ENCODE data around the gene STARD3. TPM values are rescaled to one million over a fixed set of nuclear protein-coding genes. Genes with fewer than 3 reads are reported as not detected.
"Not testable (repeated sequence)": the region's sequence is repeated elsewhere in the genome, so short reads cannot be mapped to it uniquely, and the experiment has no call there.

STARD3 gene
- 10 to 100 TPM; 24.3 to 49.8 (median 28.0) TPM for total RNA-seq
- long read RNA-seq, partial matches to known transcripts = 0 of 4 reads
- long read RNA-seq, other reads (novel, unspliced or antisense) = 1 of 4 reads

DNA sequence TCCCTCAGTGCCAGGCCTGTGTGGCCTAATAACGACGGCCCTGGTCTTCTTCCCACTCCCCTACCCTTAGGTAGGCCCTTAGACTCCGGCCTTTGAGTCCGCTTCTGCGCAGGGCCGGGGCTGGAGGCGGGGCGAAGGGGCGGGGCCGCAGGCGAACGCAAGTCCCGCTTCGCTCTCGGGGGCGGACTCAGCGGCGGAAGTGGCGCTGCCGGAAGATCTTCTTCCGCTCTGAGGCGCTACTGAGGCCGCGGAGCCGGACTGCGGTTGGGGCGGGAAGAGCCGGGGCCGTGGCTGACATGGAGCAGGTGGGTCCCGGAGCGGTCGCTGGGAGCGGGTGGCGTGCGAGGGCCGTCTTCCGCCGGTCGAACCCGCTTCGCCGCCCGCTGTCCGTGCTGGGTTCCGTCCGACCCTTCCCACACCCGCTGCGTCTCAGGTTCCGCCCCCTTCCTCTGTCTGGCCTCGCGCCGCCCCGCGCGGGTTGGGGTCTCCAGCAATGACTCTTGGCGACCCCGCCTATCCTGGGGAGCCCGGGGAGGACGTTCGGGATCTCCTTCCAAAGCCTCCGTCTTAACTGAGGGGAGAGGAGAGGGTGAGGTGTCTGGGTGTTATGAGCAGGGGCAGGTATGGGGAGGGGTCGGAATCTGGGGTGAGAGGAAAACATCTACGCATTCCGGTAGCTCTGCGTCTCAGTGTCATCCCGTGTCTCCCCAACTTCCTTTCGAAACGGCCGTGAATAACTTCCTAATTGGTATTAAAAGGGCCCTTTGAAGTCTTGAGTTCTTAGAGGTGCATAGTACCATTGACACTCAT lies at the start of gene STARD3:
STARD3 (plus strand) TSS at position 218 of the 810 bp plus-strand sequence. CDS start 16,388 bp downstream, outside the sequence.
- H3K36me3 ChIP-seq = no peaks in the 10 kb centered on the region
- intact Hi-C loops (cut with DNase I) = loop anchor here in 1 of 2 donors (10.0 kb wide), 1 partner anchor 108 kb away; no protein-coding TSS in a partner anchor
- peaks cover 0 to 17% (median 7%) of the 10 kb centered on the region in 4 donors for H3K4me1 ChIP-seq
- no peaks in the 10 kb centered on the region for H3K9me3 ChIP-seq
- peak within 1 kb of the TSS; percentile 89 to 95 (median 94) for H3K4me3 ChIP-seq
- H3K27me3 ChIP-seq = no peaks in the 10 kb centered on the region
- TF ChIP-seq POLR2A (IDR thresholded peaks at IDR 0.05) = peak; percentile 65
- TF ChIP-seq, protein P1, sequence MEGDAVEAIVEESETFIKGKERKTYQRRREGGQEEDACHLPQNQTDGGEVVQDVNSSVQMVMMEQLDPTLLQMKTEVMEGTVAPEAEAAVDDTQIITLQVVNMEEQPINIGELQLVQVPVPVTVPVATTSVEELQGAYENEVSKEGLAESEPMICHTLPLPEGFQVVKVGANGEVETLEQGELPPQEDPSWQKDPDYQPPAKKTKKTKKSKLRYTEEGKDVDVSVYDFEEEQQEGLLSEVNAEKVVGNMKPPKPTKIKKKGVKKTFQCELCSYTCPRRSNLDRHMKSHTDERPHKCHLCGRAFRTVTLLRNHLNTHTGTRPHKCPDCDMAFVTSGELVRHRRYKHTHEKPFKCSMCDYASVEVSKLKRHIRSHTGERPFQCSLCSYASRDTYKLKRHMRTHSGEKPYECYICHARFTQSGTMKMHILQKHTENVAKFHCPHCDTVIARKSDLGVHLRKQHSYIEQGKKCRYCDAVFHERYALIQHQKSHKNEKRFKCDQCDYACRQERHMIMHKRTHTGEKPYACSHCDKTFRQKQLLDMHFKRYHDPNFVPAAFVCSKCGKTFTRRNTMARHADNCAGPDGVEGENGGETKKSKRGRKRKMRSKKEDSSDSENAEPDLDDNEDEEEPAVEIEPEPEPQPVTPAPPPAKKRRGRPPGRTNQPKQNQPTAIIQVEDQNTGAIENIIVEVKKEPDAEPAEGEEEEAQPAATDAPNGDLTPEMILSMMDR (IDR thresholded peaks at IDR 0.05) = peak in 3 of 4 donors; percentile 22 to 34 (median 34)
- peak within 1 kb of the TSS; percentile 82 to 90 (median 85) for H3K27ac ChIP-seq
- 0% methylated on average over 33 of the region's 69 CpGs for WGBS (ENCODE audit: insufficient coverage, low coverage, low lambda C conversion rate, missing lambda C conversion rate)
- ATAC-seq (peak; percentile 93 to 95 (median 93)), DNase-seq (peak; percentile 95 to 96 (median 95))

DNA sequence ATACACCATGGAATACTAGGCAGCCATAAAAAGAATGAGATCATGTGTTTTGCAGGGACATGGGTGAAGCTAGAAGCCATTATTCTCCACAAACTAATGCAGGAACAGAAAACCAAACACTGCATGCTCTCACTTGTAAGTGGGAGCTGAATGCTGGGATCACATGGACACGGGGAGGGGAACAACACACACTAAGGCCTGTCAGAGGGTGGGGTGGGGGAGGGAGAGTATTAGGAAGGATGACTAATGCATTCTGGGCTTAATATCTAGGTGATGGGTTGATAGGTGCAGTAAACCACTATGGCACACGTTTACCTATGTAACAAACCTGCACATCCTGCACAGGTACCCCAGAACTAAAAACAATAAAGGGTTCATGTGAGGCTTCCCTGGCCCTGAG lies 46.8 kb upstream of the STARD3 start:
- intact Hi-C loops (cut with DNase I); H3K4me1 ChIP-seq; H3K27me3 ChIP-seq; H3K9me3 ChIP-seq; H3K27ac ChIP-seq; H3K36me3 ChIP-seq; H3K4me3 ChIP-seq; DNase-seq; ATAC-seq: not testable (repeated sequence)
- WGBS (ENCODE audit: insufficient coverage, low coverage, low lambda C conversion rate, missing lambda C conversion rate) = 56% methylated on average over 1 of the region's 2 CpGs

GRCh38 chr17:39591958-39592954 lies 44.7 kb upstream of the STARD3 start:
- TF ChIP-seq, protein P1 (IDR thresholded peaks at IDR 0.05) = no peak
- no peak for TF ChIP-seq POLR2A (IDR thresholded peaks at IDR 0.05)
- intact Hi-C loops (cut with DNase I) = no loop called here
- Histone ChIP-seq H3K4me1 (no peaks in the 10 kb centered on the region), H3K36me3 (no peaks in the 10 kb centered on the region), H3K27ac (no peak overlapping the region), H3K4me3 (no peak overlapping the region), H3K27me3 (no peaks in the 10 kb centered on the region), H3K9me3 (no peaks in the 10 kb centered on the region)
- peak; percentile 36 to 72 (median 60) for ATAC-seq
- WGBS (ENCODE audit: insufficient coverage, low coverage, low lambda C conversion rate, missing lambda C conversion rate) = 12% methylated on average over 22 of the region's 22 CpGs
- no peak for DNase-seq

DNA sequence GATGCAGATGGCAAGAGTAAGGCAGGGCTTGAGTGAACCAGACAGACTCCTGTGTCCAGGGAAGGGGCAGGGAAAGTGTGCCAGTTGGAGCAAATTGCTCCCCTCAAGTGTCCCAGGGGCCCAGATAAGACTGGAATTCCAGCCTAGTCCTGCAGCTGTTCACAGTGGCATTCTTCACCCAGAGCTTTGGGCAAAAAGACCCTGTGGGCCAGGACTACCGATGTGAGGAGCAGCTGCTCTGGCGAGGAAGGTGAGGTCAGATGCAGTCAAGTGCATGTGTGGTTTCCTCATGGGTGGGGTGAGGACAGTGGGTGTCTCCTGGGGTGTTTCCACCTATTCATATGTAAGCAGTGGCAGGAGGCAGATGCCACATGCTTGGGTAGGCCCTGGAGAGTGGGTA lies 43.6 kb upstream of the STARD3 start:
- Histone ChIP-seq H3K36me3 (no peaks in the 10 kb centered on the region), H3K9me3 (no peaks in the 10 kb centered on the region), H3K4me1 (no peaks in the 10 kb centered on the region), H3K27me3 (no peaks in the 10 kb centered on the region), H3K4me3 (no peak overlapping the region), H3K27ac (no peak overlapping the region)
- TF ChIP-seq POLR2A (IDR thresholded peaks at IDR 0.05) = no peak
- TF ChIP-seq, protein P1 (IDR thresholded peaks at IDR 0.05) = no peak
- ATAC-seq (no peak), DNase-seq (no peak)
- WGBS (ENCODE audit: insufficient coverage, low coverage, low lambda C conversion rate, missing lambda C conversion rate) = 71% methylated on average over 1 of the region's 2 CpGs
- intact Hi-C loops (cut with DNase I) = no loop called here

Data from right lobe of liver (tissue), 6 donors.